GM18868 (cell line): ENCODE results near the gene ZMYND11.
"Not testable (repeated sequence)": the region's sequence is repeated elsewhere in the genome, so short reads cannot be mapped to it uniquely, and the experiment has no call there.

Experiments used
- ATAC-seq: cut with Tn5 transposase; IDR thresholded peaks from one replicate; pipeline ENCODE4 v1.9.1; 2021; ENCODE audit warnings: mild to moderate bottlenecking, moderate library complexity; ENCODE audit not compliant: unreplicated experiment

The ZMYND11 gene

DNA sequence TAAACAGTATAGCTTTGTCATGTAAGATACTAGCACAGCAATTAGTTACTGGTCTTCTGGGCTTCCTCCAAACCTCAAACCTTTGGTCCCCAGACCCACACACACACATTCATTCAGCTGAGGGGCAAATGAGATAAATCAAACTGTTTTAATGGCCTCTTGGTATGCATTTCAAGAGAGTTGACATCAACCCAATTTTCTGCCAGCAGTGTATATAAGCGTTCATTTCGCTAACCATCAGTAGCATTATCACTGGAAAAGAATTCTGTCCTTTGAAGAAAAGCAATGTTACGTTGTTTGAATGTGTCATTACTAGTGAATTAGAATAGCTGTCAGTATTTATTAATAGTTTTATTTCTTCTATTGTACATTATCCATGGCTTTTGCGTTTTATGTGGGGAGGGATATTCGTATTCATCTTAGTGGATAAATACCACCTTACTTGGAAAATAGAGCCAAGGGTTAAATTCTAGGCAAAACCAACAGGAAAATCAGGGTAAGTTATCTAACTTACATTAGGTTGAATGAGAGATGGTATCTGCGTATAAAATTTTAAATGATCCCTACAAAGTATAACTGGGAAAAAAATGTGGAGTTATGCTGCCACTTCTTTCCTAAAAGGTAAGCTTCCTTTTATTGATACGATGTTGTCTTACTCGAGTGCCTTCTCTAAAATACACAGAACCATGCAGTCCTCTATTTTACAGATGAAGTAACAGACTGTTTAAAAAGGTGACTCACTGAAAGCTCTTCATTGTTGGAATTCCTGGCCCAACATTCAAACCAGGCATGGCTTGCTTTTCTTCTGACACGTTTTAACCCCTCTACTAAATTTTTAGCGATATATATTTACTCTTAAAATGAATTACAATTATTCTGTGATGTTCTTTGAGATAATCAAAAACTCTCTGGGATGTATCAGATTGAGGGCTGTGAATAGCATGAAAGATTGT, 2.0 kb upstream of the ZMYND11 start:
- no peak for ATAC-seq

DNA sequence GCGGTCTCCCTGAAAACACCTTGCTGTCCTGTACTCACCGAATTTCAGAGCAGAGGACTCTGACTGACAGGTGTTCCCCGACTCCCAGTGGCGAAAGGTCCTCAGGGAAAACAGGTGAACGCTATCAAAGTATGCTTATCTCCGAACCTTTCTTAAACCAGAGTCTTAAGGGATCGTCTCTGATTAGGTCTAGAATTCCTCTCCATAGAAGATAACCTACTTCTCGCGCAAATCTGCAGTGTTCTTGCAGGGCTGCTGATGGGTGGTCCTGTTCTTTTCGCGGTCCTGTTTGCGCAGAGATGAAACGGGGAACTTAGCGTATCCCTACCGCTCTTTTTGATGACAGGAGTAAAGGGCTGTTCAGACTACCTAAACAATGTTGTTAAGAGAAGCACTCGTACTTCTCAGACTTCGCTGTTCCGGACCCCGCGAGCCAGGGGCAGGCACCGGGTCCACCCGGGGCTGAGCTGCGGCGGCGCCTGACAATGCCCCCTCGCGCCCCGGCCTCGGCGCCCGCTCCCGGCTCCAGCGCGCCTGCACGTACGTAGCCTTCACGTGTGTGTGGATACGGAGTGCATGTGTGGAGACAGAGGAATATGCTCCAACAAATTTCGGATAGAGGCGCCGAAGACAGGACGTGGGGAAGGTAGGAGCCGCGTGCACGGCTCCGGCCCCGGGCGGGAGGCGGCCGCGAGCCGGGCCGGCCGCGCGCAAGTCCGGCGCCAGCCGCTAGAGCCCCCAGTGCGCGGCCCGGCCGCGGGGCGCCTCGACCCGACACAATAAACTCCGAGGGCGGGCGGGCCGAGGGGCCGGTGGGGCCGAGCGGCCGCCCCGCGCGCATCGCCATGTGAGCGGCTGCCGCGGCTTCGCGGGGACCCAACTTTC, 766 bp upstream of the ZMYND11 start:
- peak; percentile 35 for ATAC-seq

DNA sequence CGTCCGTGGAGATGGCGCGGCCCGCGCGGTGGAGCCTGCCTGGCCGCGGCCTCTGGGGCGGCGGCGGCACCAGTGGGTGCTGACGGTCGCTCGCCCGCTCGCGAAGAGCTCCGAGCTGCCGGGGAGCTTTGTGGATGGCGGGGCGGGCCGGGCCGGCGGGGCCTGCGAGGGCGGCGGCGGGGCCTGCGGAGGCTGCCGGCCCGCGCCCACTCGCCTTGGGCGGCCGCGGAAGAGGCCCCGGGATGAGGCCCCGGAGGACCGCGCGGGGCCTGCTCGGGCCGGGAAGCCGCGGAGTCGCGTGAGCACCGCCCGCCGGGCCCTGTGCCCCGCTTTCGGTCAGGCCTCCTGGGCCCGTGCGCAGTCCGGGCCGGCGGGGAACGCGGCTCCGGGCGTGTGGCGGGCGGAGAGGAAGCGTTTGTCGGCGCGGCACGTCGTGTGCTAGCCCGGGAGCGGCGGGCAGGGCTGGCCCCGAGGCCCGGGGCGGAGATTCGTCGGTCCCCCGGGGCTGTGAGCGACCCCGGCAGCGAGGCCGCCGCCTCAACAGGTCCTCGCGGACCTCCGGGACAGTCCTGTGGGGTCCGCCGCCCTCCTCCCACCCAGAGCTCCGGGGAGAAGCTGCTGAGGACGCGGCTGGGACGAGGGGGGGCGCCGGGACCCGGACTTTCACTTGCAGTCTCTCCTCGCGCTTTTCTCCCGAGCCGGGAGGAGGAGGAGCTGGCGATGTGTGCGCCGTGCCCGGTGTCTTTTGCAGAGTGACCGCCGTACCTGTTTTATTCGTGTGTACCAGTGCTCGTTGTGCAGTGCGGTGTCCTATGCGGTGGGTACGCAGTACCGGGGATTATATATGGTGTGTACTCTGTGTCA, 578 bp downstream of the ZMYND11 start:
- ATAC-seq, result peak; percentile 27

DNA sequence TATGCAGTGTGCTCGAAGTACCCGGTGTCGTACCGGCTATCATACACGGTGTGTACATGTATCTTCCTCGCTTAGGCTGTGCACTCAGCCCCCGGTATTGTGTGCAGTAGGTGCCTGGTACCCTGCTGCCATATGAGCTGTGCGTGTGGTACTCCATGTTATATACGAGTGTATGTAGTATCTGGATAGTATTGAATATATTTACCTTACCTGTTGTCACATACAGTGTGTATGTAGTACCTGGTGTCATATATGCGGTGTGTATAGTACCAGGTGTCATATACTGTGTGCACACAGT, 1.2 kb downstream of the ZMYND11 start:
- no peak for ATAC-seq

DNA sequence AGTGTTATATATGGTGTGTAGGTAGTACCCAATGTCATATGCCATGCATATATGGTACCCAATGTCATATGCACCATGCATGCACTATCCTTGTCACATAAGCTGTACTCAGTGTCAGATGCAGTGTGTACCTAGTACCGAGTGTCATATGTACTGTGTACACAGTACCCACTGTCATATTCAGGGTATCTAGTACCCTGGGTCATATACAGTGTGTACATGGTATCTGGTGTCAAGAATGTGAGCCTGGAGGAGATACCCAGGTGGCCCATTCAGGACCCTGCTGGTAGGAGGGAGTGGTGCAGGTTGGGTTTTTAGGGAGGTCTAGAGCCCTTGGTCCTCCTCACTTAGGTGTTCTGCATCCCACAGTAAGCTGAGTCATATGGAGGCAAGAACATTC, 1.8 kb downstream of the ZMYND11 start:
- peak; percentile 27 for ATAC-seq

- ATAC-seq, result no peak
Measured at GRCh38 chr10:137606-138005, 2.4 kb downstream of the ZMYND11 start.

GRCh38 chr10:142371-142770, 7.1 kb downstream of the ZMYND11 start:
- ATAC-seq, result no peak

DNA sequence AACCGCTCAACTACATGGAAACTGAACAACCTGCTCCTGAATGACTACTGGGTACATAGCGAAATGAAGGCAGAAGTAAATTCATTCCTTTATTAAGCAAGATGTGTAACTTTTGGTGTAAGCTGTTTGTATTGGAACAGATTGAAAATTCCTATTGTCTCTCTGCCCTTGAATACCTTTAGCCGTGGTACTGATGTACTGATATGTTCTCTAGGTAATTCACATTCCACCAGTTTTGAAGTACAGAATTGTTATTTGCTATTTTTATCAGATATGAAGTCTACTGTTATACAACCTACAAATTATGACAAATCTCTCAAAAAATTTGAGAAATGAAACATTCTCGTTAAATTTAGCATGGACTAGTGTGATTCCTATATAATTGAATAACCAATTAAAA, 17.7 kb downstream of the ZMYND11 start:
- no peak for ATAC-seq

GRCh38 chr10:154348-154747, 19.1 kb downstream of the ZMYND11 start:
- no peak for ATAC-seq

DNA sequence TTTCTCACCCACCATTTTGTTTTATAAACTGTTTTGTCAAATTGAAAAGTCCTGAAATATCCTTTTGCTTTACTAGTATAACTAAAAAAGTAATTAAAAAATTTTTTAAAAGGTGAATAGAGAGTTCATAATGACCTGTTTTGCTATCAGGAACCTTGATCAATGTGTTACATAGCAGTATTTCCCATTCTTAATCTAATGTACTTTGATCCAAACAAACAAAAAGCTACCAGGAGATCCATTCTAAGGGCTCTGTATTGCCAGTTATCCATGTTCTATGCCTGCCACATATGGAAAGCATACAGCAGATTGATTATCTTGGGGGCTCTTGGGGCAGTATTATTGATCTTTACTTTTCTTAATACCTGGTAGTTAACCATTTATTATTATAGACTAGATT, 32.1 kb downstream of the ZMYND11 start:
- ATAC-seq, result no peak

GRCh38 chr10:173741-174140, 38.5 kb downstream of the ZMYND11 start:
- ATAC-seq, result no peak

DNA sequence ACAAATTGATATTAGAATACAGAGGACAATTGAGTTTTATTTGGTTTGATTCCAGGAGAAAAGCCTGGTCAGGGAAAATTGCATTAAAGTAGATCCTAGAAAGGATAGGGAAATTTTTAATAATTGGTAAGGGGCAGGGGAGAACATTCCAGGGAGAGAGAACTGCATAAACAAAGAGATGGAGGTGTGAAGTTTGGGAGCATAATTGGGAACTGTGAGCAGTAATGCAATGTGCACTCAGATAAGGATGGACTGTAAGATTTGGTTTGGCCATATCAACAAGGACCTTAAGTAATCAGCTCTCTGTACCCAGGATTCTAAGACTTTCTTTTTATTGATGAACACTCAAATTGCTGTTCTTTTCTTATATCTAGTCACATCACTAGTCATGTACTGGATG, 41.4 kb downstream of the ZMYND11 start:
- ATAC-seq, result no peak

DNA sequence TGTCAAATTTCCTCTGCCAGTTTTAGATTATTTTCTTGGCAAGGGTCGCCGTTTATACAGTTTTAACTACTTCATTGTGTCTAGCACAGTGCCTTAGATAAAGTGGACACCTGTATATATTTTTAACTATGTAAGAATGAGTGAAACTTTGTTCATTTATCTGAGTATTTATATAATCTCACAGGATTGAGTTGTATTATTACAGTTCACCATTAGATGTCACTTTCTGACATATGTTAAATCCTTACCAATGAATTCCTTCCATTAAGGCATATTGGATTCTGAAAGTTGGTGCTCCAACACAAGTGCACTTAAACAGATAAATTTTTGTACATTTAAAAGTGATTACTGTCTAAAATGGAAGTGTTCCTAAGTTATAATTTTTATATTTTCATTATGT, 43.0 kb downstream of the ZMYND11 start:
- ATAC-seq, result no peak

DNA sequence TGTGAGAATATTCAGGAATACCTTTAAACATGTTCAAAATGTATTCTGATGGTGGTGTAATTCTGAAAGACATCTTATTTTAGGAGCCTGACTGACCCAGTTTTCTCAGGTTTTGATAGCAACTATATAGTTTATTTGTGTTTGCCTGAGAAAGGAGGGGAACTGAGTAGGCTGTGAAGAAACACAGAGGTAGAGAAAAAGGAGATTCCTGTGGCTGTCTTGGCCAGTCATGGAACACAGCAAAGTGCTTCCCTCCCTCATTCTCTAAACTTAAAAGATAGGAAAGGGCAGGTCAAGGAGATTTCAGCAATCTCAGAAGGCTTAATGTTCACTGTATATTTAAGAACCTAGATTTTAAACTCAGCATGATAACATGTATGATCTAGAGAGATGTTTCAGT, 43.5 kb downstream of the ZMYND11 start:
- no peak for ATAC-seq

GRCh38 chr10:182441-183201, 47.4 kb downstream of the ZMYND11 start:
- peak; percentile 57 for ATAC-seq

- no peak for ATAC-seq
Measured at GRCh38 chr10:184174-184573, 48.9 kb downstream of the ZMYND11 start.

GRCh38 chr10:184911-185310, 49.7 kb downstream of the ZMYND11 start:
- no peak for ATAC-seq

GRCh38 chr10:185571-185970, 50.3 kb downstream of the ZMYND11 start:
- not testable (repeated sequence) for ATAC-seq

DNA sequence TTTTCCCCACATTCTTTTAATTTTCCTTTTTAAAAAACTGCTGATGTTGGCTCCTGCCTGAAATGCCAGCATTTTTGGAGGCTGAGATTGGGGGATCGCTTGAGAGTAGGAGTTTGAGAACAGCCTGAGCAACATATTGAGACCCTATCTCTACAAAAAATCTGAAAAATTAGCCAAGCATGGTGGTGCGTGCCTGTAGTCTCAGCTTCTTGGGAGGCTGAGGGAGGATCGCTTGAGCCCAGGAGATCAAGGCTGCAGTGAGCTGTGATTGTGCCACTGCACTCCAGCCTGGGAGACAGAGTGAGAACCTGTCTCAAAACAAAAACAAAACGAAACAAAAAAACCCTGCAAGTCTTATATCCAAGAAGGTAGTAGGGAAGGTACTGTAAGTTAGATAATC, 51.7 kb downstream of the ZMYND11 start:
- no peak for ATAC-seq

GRCh38 chr10:188546-188945, 53.3 kb downstream of the ZMYND11 start:
- ATAC-seq, result no peak
